K562 (cell line): ENCODE measurements around the gene RPL14. TPM values are rescaled to one million over a fixed set of nuclear protein-coding genes. Genes with fewer than 3 reads are reported as not detected.
A peak's percentile ranks its signal among the peaks of the same experiment; 100 is the strongest.

Experiments used
- CHD7 ChIP-seq: fragments of 200-600 bp; sonication (generic); IDR thresholded peaks from one replicate; pipeline ENCODE4 v1.6.1; 2012; ENCODE audit warnings: mild to moderate bottlenecking, low read depth, low read length, inconsistent platforms
- MLLT1 ChIP-seq, 2 experiments: fragments of 450-650 bp; IDR thresholded peaks; 2 replicates each; pipeline ENCODE4 v1.6.1; 2016
- MLX ChIP-seq, 2 experiments: fragments of 450-650 bp in 1 of 2; sonication (generic) in 1 of 2; formaldehyde crosslinking; conservative IDR thresholded peaks; 2 replicates each; pipeline versions ENCODE4 v1.4.0 to v1.8.1; 2020 to 2022; ENCODE audit warnings: mild to moderate bottlenecking in 1 of 2, missing genetic modification reagents in 1 of 2
- NCOA6 ChIP-seq: fragments of 450-650 bp; IDR thresholded peaks from 2 replicates; pipeline ENCODE4 v1.6.1; 2017; ENCODE audit warnings: mild to moderate bottlenecking
- NR2C2 ChIP-seq, 2 experiments: fragments of 200-800 bp in 1 of 2; sonication (Bioruptor generic) in 1 of 2; sonication (generic) in 1 of 2; formaldehyde crosslinking in 1 of 2; IDR thresholded peaks; 2 replicates each; pipeline versions ENCODE4 v1.6.1 to v1.8.0; 2016 to 2022; ENCODE audit warnings: mild to moderate bottlenecking in 1 of 2, missing compliant biosample characterization in 1 of 2, missing genetic modification characterization in 1 of 2, missing genetic modification reagents in 1 of 2
- PRPF4 ChIP-seq: fragments of 200-400 bp; formaldehyde crosslinking; IDR thresholded peaks from one replicate; pipeline ENCODE4 v1.6.1; 2017; ENCODE audit warnings: low read length, low read depth, mild to moderate bottlenecking; ENCODE audit not compliant: insufficient read depth, poor library complexity, severe bottlenecking
- RCOR1 ChIP-seq, 2 experiments: IDR thresholded peaks; 2 replicates each; pipeline ENCODE4 v1.6.1; 2012; ENCODE audit warnings: low read depth in 2 of 2, low read length in 2 of 2, borderline replicate concordance in 1 of 2, improper control_type of control experiment in 1 of 2
- TRIM25 ChIP-seq: fragments of 450-650 bp; IDR thresholded peaks from 2 replicates; pipeline ENCODE4 v1.7.0; 2016; ENCODE audit warnings: borderline replicate concordance
- ZNF239 ChIP-seq: fragments of 250-450 bp; sonication (Bioruptor Pico); IDR thresholded peaks from 2 replicates; pipeline ENCODE4 v1.4.0; 2020; ENCODE audit warnings: mild to moderate bottlenecking
- polyA plus RNA-seq, 8 experiments: library from polyadenylated mRNA; depleted of rRNA in 4 of 8; stranded (reverse) in 5 of 8; unstranded in 3 of 8; fragments of >200 nt; fragmentation: Nextera tagmentation in 2 of 8; fragmentation: Illumina TruSeq in 1 of 8; extraction: Ambion mirVana in 2 of 8; extraction: Trizol in 1 of 8; gene quantifications; 2 replicates each; pipeline versions ENCODE4 v1.2.1 to v1.2.3, GENCODE V29; 2011 to 2014; ENCODE audit warnings: inconsistent platforms in 1 of 8, missing spikeins in 1 of 8
- total RNA-seq, 7 experiments: library from RNA; depleted of rRNA in 6 of 7; stranded (reverse); fragments of >200 nt in 6 of 7; fragmentation: Illumina TruSeq in 2 of 7; extraction: Trizol in 2 of 7; gene quantifications; 2 replicates each; pipeline versions ENCODE4 v1.2.1 to v1.2.3, GENCODE V29; 2011 to 2021; ENCODE audit warnings: low replicate concordance in 1 of 7

RPL14 gene
- total and polyA plus RNA-seq, 9 of the 15 experiments (the other 6 are each of a cell fraction or from before 2014, with no cell fraction given), result 851 to 4,649 (median 2,133) TPM

GRCh38 chr3:40456940-40457823 lies at the start of gene RPL14 (continued):
- TF ChIP-seq MLLT1 (IDR thresholded peaks at IDR 0.05) (peak; percentile 4 to 66; a peak in 2 of 4 replicates), TRIM25 (no peak), PRPF4 (peak; percentile 78), NCOA6 (peak; percentile 97), NR2C2 (CRISPR knock-in tag; IDR thresholded peaks at IDR 0.05) (peak; percentile 83), NR2C2 (tag; IDR thresholded peaks at IDR 0.05) (peak; percentile 63; the same call in 1 of the 2 replicates), CHD7 (no peak), ZNF239 (CRISPR knock-in tag) (no peak; the same call in 1 of the 2 replicates), RCOR1 (IDR thresholded peaks at IDR 0.05; ENCODE audit: borderline replicate concordance in 1 of 2, low read depth in 2 of 2, low read length in 2 of 2) (no peak; a peak in 2 of 4 replicates), MLX (CRISPR knock-in tag; conservative IDR thresholded peaks at IDR 0.05) (0 out of 4 replicates have a peak, but pooled peaks of 1 of the 2 experiments have one; percentile 30)
